IMR-90 (cell line): Measurements from ENCODE around the gene BAZ2B. TPM values are rescaled to one million over a fixed set of nuclear protein-coding genes. Genes with fewer than 3 reads are reported as not detected.
A peak's percentile ranks its signal among the peaks of the same experiment; 100 is the strongest.

ENCODE experiments used
- ATAC-seq: fragments of 200-7000 bp; cut with Tn5 transposase; 2 replicates; pipeline ENCODE4 v1.9.1; 2020; ENCODE audit warnings: low read depth, mild to moderate bottlenecking, moderate library complexity
- BruUV-seq: library from RNA; stranded (reverse); fragments of 400-500 nt; replicated peaks from 2 replicates; lab custom pipeline; 2021; lab: Mats Ljungman, UMichigan
- CTCF ChIA-PET: fragments of 300-600 bp; formaldehyde crosslinking; extraction: SDS; loops from one replicate; lab custom pipeline; 2021; ENCODE audit warnings: antibody characterized with exemption; lab: Yijun Ruan, JAX
- POLR2A ChIA-PET: fragments of 300-600 bp; sonication (Branson Sonifier 250); formaldehyde crosslinking; loops from one replicate; lab custom pipeline; 2022; ENCODE audit warnings: antibody characterized with exemption; ENCODE audit not compliant: unreplicated experiment; lab: Charles Lee
- DNase-seq: peaks from one replicate; pipeline ENCODE4 v3.0.0; 2013
- H2AFZ ChIP-seq: replicated peaks from 2 replicates; pipeline ENCODE3; 2013; ENCODE audit warnings: low read length, mild to moderate bottlenecking; ENCODE audit not compliant: poor library complexity
- H2AK5ac ChIP-seq: 2 replicates; pipeline ENCODE4 v1.6.1; 2013; ENCODE audit warnings: low read depth, low read length, inconsistent platforms
- H2AK9ac ChIP-seq: replicated peaks from 2 replicates; pipeline ENCODE3; 2013; ENCODE audit warnings: mild to moderate bottlenecking, low read depth, low read length, moderate library complexity; ENCODE audit not compliant: poor library complexity
- H2BK120ac ChIP-seq: 2 replicates; pipeline ENCODE4 v1.6.1; 2013; ENCODE audit warnings: low read depth, low read length, inconsistent platforms
- H2BK15ac ChIP-seq: 3 replicates; pipeline ENCODE4 v1.6.1; 2013; ENCODE audit warnings: low read depth, low read length, inconsistent platforms
- H2BK20ac ChIP-seq: 2 replicates; pipeline ENCODE4 v1.6.1; 2013; ENCODE audit warnings: low read depth, mild to moderate bottlenecking, inconsistent platforms, low read length, moderate library complexity
- H2BK5ac ChIP-seq: 2 replicates; pipeline ENCODE4 v1.6.1; 2013; ENCODE audit warnings: mild to moderate bottlenecking, low read depth, low read length, inconsistent platforms; ENCODE audit not compliant: poor library complexity, severe bottlenecking
- H3K14ac ChIP-seq: replicated peaks from 2 replicates; pipeline ENCODE4 v1.6.1; 2013; ENCODE audit warnings: low read depth, low read length, inconsistent platforms
- H3K18ac ChIP-seq: 2 replicates; pipeline ENCODE4 v1.6.1; 2013; ENCODE audit warnings: low read depth, low read length, control low read depth
- H3K23ac ChIP-seq: 2 replicates; pipeline ENCODE4 v1.6.1; 2013; ENCODE audit warnings: low read depth, low read length, inconsistent platforms
- H3K27ac ChIP-seq: 2 replicates; pipeline ENCODE4 v1.5.1; 2013; ENCODE audit warnings: mild to moderate bottlenecking, control low read depth, low read length; ENCODE audit not compliant: insufficient read depth
- H3K27me3 ChIP-seq: 2 replicates; pipeline ENCODE4 v1.6.1; 2013; ENCODE audit warnings: low read length; ENCODE audit not compliant: control insufficient read depth, insufficient read depth
- H3K36me3 ChIP-seq: 2 replicates; pipeline ENCODE4 v1.6.1; 2013; ENCODE audit warnings: low read length, mixed read lengths; ENCODE audit not compliant: control insufficient read depth, insufficient read depth
- H3K4ac ChIP-seq: 2 replicates; pipeline ENCODE4 v1.6.1; 2013; ENCODE audit warnings: low read depth, low read length, inconsistent platforms
- H3K4me1 ChIP-seq: 2 replicates; pipeline ENCODE4 v1.6.1; 2013; ENCODE audit warnings: low read length, mixed read lengths; ENCODE audit not compliant: control insufficient read depth, insufficient read depth
- H3K4me2 ChIP-seq: 2 replicates; pipeline ENCODE4 v1.6.1; 2013; ENCODE audit warnings: low read depth, mild to moderate bottlenecking, control low read depth, low read length, moderate library complexity
- H3K4me3 ChIP-seq: 2 replicates; pipeline ENCODE4 v1.5.1; 2013; ENCODE audit warnings: low read depth, mild to moderate bottlenecking, control low read depth, low read length, moderate library complexity; ENCODE audit not compliant: insufficient read depth
- H3K56ac ChIP-seq: 2 replicates; pipeline ENCODE4 v1.6.1; 2013; ENCODE audit warnings: low read length, inconsistent platforms; ENCODE audit not compliant: insufficient read depth; ENCODE audit errors: extremely low read depth
- H3K79me1 ChIP-seq, 2 experiments: 2 replicates each; pipeline ENCODE4 v1.6.1; 2013; ENCODE audit warnings: low read length in 2 of 2, inconsistent platforms in 1 of 2, low read depth in 1 of 2
- H3K9ac ChIP-seq: 2 replicates; pipeline ENCODE4 v1.6.1; 2013; ENCODE audit warnings: low read depth, low read length, control low read depth
- H3K9me1 ChIP-seq: 2 replicates; pipeline ENCODE4 v1.6.1; 2013; ENCODE audit warnings: low read length, inconsistent platforms; ENCODE audit not compliant: insufficient read depth
- H3K9me3 ChIP-seq: 2 replicates; pipeline ENCODE4 v1.6.1; 2013; ENCODE audit warnings: low read length; ENCODE audit not compliant: control insufficient read depth, insufficient read depth
- H4K20me1 ChIP-seq: 2 replicates; pipeline ENCODE4 v1.6.1; 2013; ENCODE audit warnings: low read length, inconsistent platforms; ENCODE audit not compliant: insufficient read depth
- H4K5ac ChIP-seq: 2 replicates; pipeline ENCODE4 v1.6.1; 2013; ENCODE audit warnings: mild to moderate bottlenecking, low read depth, low read length, control low read depth
- H4K8ac ChIP-seq, 2 experiments: 2 replicates each; pipeline ENCODE4 v1.6.1; 2013; ENCODE audit warnings: low read depth in 2 of 2, low read length in 2 of 2, control low read depth in 1 of 2, inconsistent platforms in 1 of 2
- H4K91ac ChIP-seq: 2 replicates; pipeline ENCODE4 v1.6.1; 2013; ENCODE audit warnings: low read depth, low read length, inconsistent platforms; ENCODE audit not compliant: insufficient read depth
- BHLHE40 ChIP-seq: fragments of 150-350 bp; IDR thresholded peaks from 2 replicates; pipeline ENCODE4 v1.6.1; 2016; ENCODE audit warnings: mild to moderate bottlenecking, low read depth, low read length
- CEBPB ChIP-seq: IDR thresholded peaks from 2 replicates; pipeline ENCODE4 v1.6.1; 2012; ENCODE audit warnings: low read depth, low read length, improper control_type of control experiment
- CHD1 ChIP-seq: IDR thresholded peaks from 2 replicates; pipeline ENCODE4 v1.6.1; 2012; ENCODE audit warnings: low read depth, low read length, improper control_type of control experiment
- FOS ChIP-seq: fragments of 150-350 bp; IDR thresholded peaks from 2 replicates; pipeline ENCODE4 v1.6.1; 2016; ENCODE audit warnings: low read depth, low read length
- MAFK ChIP-seq: IDR thresholded peaks from 2 replicates; pipeline ENCODE4 v1.6.1; 2012; ENCODE audit warnings: low read depth, low read length, improper control_type of control experiment
- MAZ ChIP-seq: IDR thresholded peaks from 2 replicates; pipeline ENCODE4 v1.6.1; 2012; ENCODE audit warnings: low read depth, mild to moderate bottlenecking, low read length, improper control_type of control experiment, moderate library complexity, borderline replicate concordance
- MXI1 ChIP-seq: IDR thresholded peaks from 2 replicates; pipeline ENCODE4 v1.6.1; 2012; ENCODE audit warnings: low read depth, mild to moderate bottlenecking, low read length, moderate library complexity, borderline replicate concordance
- NFE2L2 ChIP-seq: fragments of 150-350 bp; IDR thresholded peaks from 2 replicates; pipeline ENCODE4 v1.6.1; 2016; ENCODE audit warnings: low read depth, mild to moderate bottlenecking, low read length
- POLR2A ChIP-seq: IDR thresholded peaks from 2 replicates; pipeline ENCODE4 v1.6.1; 2012; ENCODE audit warnings: mild to moderate bottlenecking, low read depth, low read length
- RAD21 ChIP-seq: IDR thresholded peaks from 2 replicates; pipeline ENCODE4 v1.6.1; 2012; ENCODE audit warnings: low read length, improper control_type of control experiment
- RCOR1 ChIP-seq: IDR thresholded peaks from 2 replicates; pipeline ENCODE4 v1.6.1; 2012; ENCODE audit warnings: mild to moderate bottlenecking, low read length, improper control_type of control experiment; ENCODE audit not compliant: insufficient replicate concordance
- RFX5 ChIP-seq: IDR thresholded peaks from 2 replicates; pipeline ENCODE4 v1.8.0; 2012; ENCODE audit warnings: low read depth, mild to moderate bottlenecking, low read length, moderate library complexity
- SMC3 ChIP-seq: fragments of 150-350 bp; IDR thresholded peaks from 2 replicates; pipeline ENCODE4 v1.6.1; 2016; ENCODE audit warnings: low read depth, mild to moderate bottlenecking, antibody characterized with exemption, low read length, moderate library complexity
- WGBS, 2 experiments: methylation state at CpG; one replicate each; pipeline versions ENCODE4 v1.1.5 to v1.1.7; 2013; ENCODE audit warnings: missing lambda C conversion rate in 2 of 2; ENCODE audit not compliant: insufficient read length in 1 of 2; ENCODE audit errors: extremely low coverage in 2 of 2; 5-methylcytosine and 5-hydroxymethylcytosine counted together
- dilution Hi-C: fragments of 300-500 bp; cut with HindIII; formaldehyde crosslinking; loops from one replicate; pipeline ENCODE4 v1.14.3; 2018; ENCODE audit warnings: low sequenced_read_pairs; ENCODE audit not compliant: unreplicated experiment
- in situ Hi-C: fragments of 300-500 bp; cut with MboI; formaldehyde crosslinking; loops from 3 replicates; pipeline ENCODE4 v1.14.3; 2019; ENCODE audit warnings: low sequenced_read_pairs, inconsistent platforms, mixed read lengths
- intact Hi-C: fragments of 100-400 bp; cut with micrococcal nuclease; formaldehyde crosslinking; loops from 2 replicates; pipeline ENCODE4 v1.10.0; 2022
- polyA plus RNA-seq, 3 experiments: library from polyadenylated mRNA; depleted of rRNA; stranded (reverse); fragments of >200 nt; gene quantifications; 2 replicates each; pipeline ENCODE4 v1.2.3, GENCODE V29; 2012; ENCODE audit warnings: low replicate concordance in 1 of 3
- total RNA-seq: library from RNA; depleted of rRNA; stranded (reverse); fragments of >200 nt; gene quantifications from 2 replicates; pipeline ENCODE4 v1.2.3, GENCODE V29; 2012
- TF ChIP-seq, protein P1 (sequence below): fragments of 150-350 bp; IDR thresholded peaks from 2 replicates; pipeline ENCODE4 v1.6.1; 2017; ENCODE audit warnings: mild to moderate bottlenecking, antibody characterized with exemption, low read length, low read depth
- TF ChIP-seq, protein P2 (sequence below): conservative IDR thresholded peaks from 2 replicates; pipeline ENCODE4 v1.5.1; 2012; ENCODE audit warnings: mild to moderate bottlenecking, low read depth, low read length, improper control_type of control experiment
- TF ChIP-seq, protein P3 (sequence below): fragments of 150-350 bp; IDR thresholded peaks from 2 replicates; pipeline ENCODE4 v1.6.1; 2016; ENCODE audit warnings: low read depth, mild to moderate bottlenecking, low read length, moderate library complexity, borderline replicate concordance

Gene BAZ2B
- total and polyA plus RNA-seq, 2 of the 4 experiments (the other 2 are of a cell fraction), result 8.9 to 42.1 TPM

GRCh38 chr2:159606287-159606686, 10.1 kb downstream of the BAZ2B start:
- dilution Hi-C loops, result no loop called here
- H3K27ac ChIP-seq, result no peak overlapping the region

More at GRCh38 chr2:159606287-159606686, 10.1 kb downstream of the BAZ2B start:
- peaks cover 5% of the 10 kb centered on the region for H3K4me1 ChIP-seq
- no peak overlapping the region for H3K4me3 ChIP-seq
- H3K4me2 ChIP-seq, result peak overlapping the region; percentile 6; the same call in 1 of the 2 replicates
- H4K20me1 ChIP-seq, result peaks cover 16% of the 10 kb centered on the region
- 0 out of 2 replicates have a peak, but pooled peaks cover 2% of the 10 kb centered on the region for H3K36me3 ChIP-seq
- H2AK9ac ChIP-seq, result no peak overlapping the region
- ChIA-PET POLR2A (no interaction called here), CTCF (no interaction called here)
- no peak overlapping the region for H3K4ac ChIP-seq
- intact Hi-C loops (no loop called here), in situ Hi-C loops (no loop called here)
- no peak overlapping the region for H2AK5ac ChIP-seq
- H4K91ac ChIP-seq, result no peak overlapping the region
- DNase-seq (peak; percentile 63), ATAC-seq (peak; percentile 56; the same call in 1 of the 2 replicates)
- H3K9ac ChIP-seq, result no peak overlapping the region
- H3K9me1 ChIP-seq, result no peaks in the 10 kb centered on the region
- no peak overlapping the region for H2BK20ac ChIP-seq
- H4K5ac ChIP-seq, result no peak overlapping the region
- H3K9me3 ChIP-seq, result no peaks in the 10 kb centered on the region
- no peak overlapping the region for H3K56ac ChIP-seq
- H2BK5ac ChIP-seq, result no peak overlapping the region
- no peak overlapping the region for H3K23ac ChIP-seq
- H3K18ac ChIP-seq, result no peak overlapping the region
- no peak overlapping the region for H2BK120ac ChIP-seq
- BruUV-seq, result no TSS peak
- no peak overlapping the region for H2AFZ ChIP-seq
- H2BK15ac ChIP-seq, result no peak overlapping the region
- TF ChIP-seq MAFK, result no peak
- TF ChIP-seq, protein P1, sequence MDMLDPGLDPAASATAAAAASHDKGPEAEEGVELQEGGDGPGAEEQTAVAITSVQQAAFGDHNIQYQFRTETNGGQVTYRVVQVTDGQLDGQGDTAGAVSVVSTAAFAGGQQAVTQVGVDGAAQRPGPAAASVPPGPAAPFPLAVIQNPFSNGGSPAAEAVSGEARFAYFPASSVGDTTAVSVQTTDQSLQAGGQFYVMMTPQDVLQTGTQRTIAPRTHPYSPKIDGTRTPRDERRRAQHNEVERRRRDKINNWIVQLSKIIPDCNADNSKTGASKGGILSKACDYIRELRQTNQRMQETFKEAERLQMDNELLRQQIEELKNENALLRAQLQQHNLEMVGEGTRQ, result no peak
- no peak for TF ChIP-seq POLR2A
- TF ChIP-seq, protein P2, sequence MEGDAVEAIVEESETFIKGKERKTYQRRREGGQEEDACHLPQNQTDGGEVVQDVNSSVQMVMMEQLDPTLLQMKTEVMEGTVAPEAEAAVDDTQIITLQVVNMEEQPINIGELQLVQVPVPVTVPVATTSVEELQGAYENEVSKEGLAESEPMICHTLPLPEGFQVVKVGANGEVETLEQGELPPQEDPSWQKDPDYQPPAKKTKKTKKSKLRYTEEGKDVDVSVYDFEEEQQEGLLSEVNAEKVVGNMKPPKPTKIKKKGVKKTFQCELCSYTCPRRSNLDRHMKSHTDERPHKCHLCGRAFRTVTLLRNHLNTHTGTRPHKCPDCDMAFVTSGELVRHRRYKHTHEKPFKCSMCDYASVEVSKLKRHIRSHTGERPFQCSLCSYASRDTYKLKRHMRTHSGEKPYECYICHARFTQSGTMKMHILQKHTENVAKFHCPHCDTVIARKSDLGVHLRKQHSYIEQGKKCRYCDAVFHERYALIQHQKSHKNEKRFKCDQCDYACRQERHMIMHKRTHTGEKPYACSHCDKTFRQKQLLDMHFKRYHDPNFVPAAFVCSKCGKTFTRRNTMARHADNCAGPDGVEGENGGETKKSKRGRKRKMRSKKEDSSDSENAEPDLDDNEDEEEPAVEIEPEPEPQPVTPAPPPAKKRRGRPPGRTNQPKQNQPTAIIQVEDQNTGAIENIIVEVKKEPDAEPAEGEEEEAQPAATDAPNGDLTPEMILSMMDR, result no peak
- no peak for TF ChIP-seq MXI1
- no peak for TF ChIP-seq SMC3
- no peak for TF ChIP-seq RAD21
- TF ChIP-seq RCOR1, result no peak
- TF ChIP-seq RFX5, result no peak
- TF ChIP-seq CHD1, result no peak
- no peak for TF ChIP-seq FOS
- TF ChIP-seq NFE2L2, result no peak
- TF ChIP-seq CEBPB, result no peak
- TF ChIP-seq MAZ, result no peak
- TF ChIP-seq BHLHE40, result no peak
- TF ChIP-seq, protein P3, sequence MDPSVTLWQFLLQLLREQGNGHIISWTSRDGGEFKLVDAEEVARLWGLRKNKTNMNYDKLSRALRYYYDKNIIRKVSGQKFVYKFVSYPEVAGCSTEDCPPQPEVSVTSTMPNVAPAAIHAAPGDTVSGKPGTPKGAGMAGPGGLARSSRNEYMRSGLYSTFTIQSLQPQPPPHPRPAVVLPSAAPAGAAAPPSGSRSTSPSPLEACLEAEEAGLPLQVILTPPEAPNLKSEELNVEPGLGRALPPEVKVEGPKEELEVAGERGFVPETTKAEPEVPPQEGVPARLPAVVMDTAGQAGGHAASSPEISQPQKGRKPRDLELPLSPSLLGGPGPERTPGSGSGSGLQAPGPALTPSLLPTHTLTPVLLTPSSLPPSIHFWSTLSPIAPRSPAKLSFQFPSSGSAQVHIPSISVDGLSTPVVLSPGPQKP, result no peak
- no peak overlapping the region for H4K8ac ChIP-seq
- no peaks in the 10 kb centered on the region for H3K27me3 ChIP-seq
- no CpG with 5 or more reads among the region's 2 CpGs for WGBS, 2 experiments
- no peak overlapping the region for H3K14ac ChIP-seq
- peaks cover 15 to 31% of the 10 kb centered on the region in 2 experiments for H3K79me1 ChIP-seq
